ENCODE measurements around the gene NF1. TPM values are rescaled to one million over a fixed set of nuclear protein-coding genes. Genes with fewer than 3 reads are reported as not detected.
"Not testable (repeated sequence)": the region's sequence is repeated elsewhere in the genome, so short reads cannot be mapped to it uniquely, and the experiment has no call there.

The NF1 gene
- polyA plus RNA-seq, 2 donors, result 3.4 to 4.4 TPM

GRCh38 chr17:31339906-31340661 is 245.3 kb downstream of the NF1 start:
- no peak overlapping the region for H3K4me3 ChIP-seq (ENCODE audit: low read depth in 1 of 2, low read length in 2 of 2)
- H3K27ac ChIP-seq (ENCODE audit: low read depth in 2 of 2, low read length in 1 of 2), result no peak overlapping the region
- WGBS, 2 donors, result 69 to 77% methylated on average over 6 of the region's 6 CpGs
- H3K9me3 ChIP-seq (ENCODE audit: control insufficient read depth in 2 of 2, insufficient read depth in 1 of 2, low read depth in 1 of 2, low read length in 1 of 2), result no peaks in the 10 kb centered on the region
- no peaks in the 10 kb centered on the region for H3K4me1 ChIP-seq (ENCODE audit: control insufficient read depth in 2 of 2, insufficient read depth in 2 of 2, low read length in 1 of 2)
- H3K27me3 ChIP-seq (ENCODE audit: control insufficient read depth in 1 of 2, insufficient read depth in 2 of 2, low read length in 2 of 2), result no peaks in the 10 kb centered on the region
- peaks cover 0 to 2% of the 10 kb centered on the region in 2 donors for H3K36me3 ChIP-seq (ENCODE audit: control insufficient read depth in 2 of 2, insufficient read depth in 2 of 2, low read length in 1 of 2)

GRCh38 chr17:31345191-31345747 is 250.5 kb downstream of the NF1 start:
- H3K4me3 ChIP-seq (ENCODE audit: low read depth in 1 of 2, low read length in 2 of 2); H3K9me3 ChIP-seq (ENCODE audit: control insufficient read depth in 2 of 2, insufficient read depth in 1 of 2, low read depth in 1 of 2, low read length in 1 of 2); H3K27ac ChIP-seq (ENCODE audit: low read depth in 2 of 2, low read length in 1 of 2); H3K27me3 ChIP-seq (ENCODE audit: control insufficient read depth in 1 of 2, insufficient read depth in 2 of 2, low read length in 2 of 2); H3K36me3 ChIP-seq (ENCODE audit: control insufficient read depth in 2 of 2, insufficient read depth in 2 of 2, low read length in 1 of 2); H3K4me1 ChIP-seq (ENCODE audit: control insufficient read depth in 2 of 2, insufficient read depth in 2 of 2, low read length in 1 of 2): not testable (repeated sequence)
- WGBS, 2 donors, result 88 to 96% methylated on average over 14 to 19 of the region's 34 CpGs

GRCh38 chr17:31349454-31349853 is 254.7 kb downstream of the NF1 start:
- Histone ChIP-seq H3K27ac (ENCODE audit: low read depth in 2 of 2, low read length in 1 of 2) (no peak overlapping the region), H3K9me3 (ENCODE audit: control insufficient read depth in 2 of 2, insufficient read depth in 1 of 2, low read depth in 1 of 2, low read length in 1 of 2) (no peaks in the 10 kb centered on the region), H3K4me1 (ENCODE audit: control insufficient read depth in 2 of 2, insufficient read depth in 2 of 2, low read length in 1 of 2) (no peaks in the 10 kb centered on the region), H3K36me3 (ENCODE audit: control insufficient read depth in 2 of 2, insufficient read depth in 2 of 2, low read length in 1 of 2) (no peaks in the 10 kb centered on the region), H3K4me3 (ENCODE audit: low read depth in 1 of 2, low read length in 2 of 2) (no peak overlapping the region), H3K27me3 (ENCODE audit: control insufficient read depth in 1 of 2, insufficient read depth in 2 of 2, low read length in 2 of 2) (no peaks in the 10 kb centered on the region)

GRCh38 chr17:31355935-31356334 is 261.2 kb downstream of the NF1 start:
- 60 to 62% methylated on average over 1 of the region's 1 CpG for WGBS, 2 donors
- H3K36me3 ChIP-seq (ENCODE audit: control insufficient read depth in 2 of 2, insufficient read depth in 2 of 2, low read length in 1 of 2), result peaks cover 0 to 2% of the 10 kb centered on the region in 2 donors
- no peaks in the 10 kb centered on the region for H3K4me1 ChIP-seq (ENCODE audit: control insufficient read depth in 2 of 2, insufficient read depth in 2 of 2, low read length in 1 of 2)
- no peak overlapping the region for H3K4me3 ChIP-seq (ENCODE audit: low read depth in 1 of 2, low read length in 2 of 2)
- no peak overlapping the region for H3K27ac ChIP-seq (ENCODE audit: low read depth in 2 of 2, low read length in 1 of 2)
- H3K9me3 ChIP-seq (ENCODE audit: control insufficient read depth in 2 of 2, insufficient read depth in 1 of 2, low read depth in 1 of 2, low read length in 1 of 2), result no peaks in the 10 kb centered on the region
- no peaks in the 10 kb centered on the region for H3K27me3 ChIP-seq (ENCODE audit: control insufficient read depth in 1 of 2, insufficient read depth in 2 of 2, low read length in 2 of 2)

GRCh38 chr17:31357091-31357490 is 262.3 kb downstream of the NF1 start:
- no peaks in the 10 kb centered on the region for H3K27me3 ChIP-seq (ENCODE audit: control insufficient read depth in 1 of 2, insufficient read depth in 2 of 2, low read length in 2 of 2)
- H3K27ac ChIP-seq (ENCODE audit: low read depth in 2 of 2, low read length in 1 of 2), result no peak overlapping the region
- peaks cover 0 to 2% of the 10 kb centered on the region in 2 donors for H3K36me3 ChIP-seq (ENCODE audit: control insufficient read depth in 2 of 2, insufficient read depth in 2 of 2, low read length in 1 of 2)
- no peaks in the 10 kb centered on the region for H3K9me3 ChIP-seq (ENCODE audit: control insufficient read depth in 2 of 2, insufficient read depth in 1 of 2, low read depth in 1 of 2, low read length in 1 of 2)
- no peaks in the 10 kb centered on the region for H3K4me1 ChIP-seq (ENCODE audit: control insufficient read depth in 2 of 2, insufficient read depth in 2 of 2, low read length in 1 of 2)
- H3K4me3 ChIP-seq (ENCODE audit: low read depth in 1 of 2, low read length in 2 of 2), result no peak overlapping the region
- 73 to 76% methylated on average over 2 of the region's 2 CpGs for WGBS, 2 donors

GRCh38 chr17:31357839-31358394 is 263.1 kb downstream of the NF1 start:
- peaks cover 0 to 2% of the 10 kb centered on the region in 2 donors for H3K36me3 ChIP-seq (ENCODE audit: control insufficient read depth in 2 of 2, insufficient read depth in 2 of 2, low read length in 1 of 2)

GRCh38 chr17:31364012-31364411 is 269.2 kb downstream of the NF1 start:
- Histone ChIP-seq H3K4me1 (ENCODE audit: control insufficient read depth in 2 of 2, insufficient read depth in 2 of 2, low read length in 1 of 2) (no peaks in the 10 kb centered on the region), H3K36me3 (ENCODE audit: control insufficient read depth in 2 of 2, insufficient read depth in 2 of 2, low read length in 1 of 2) (peaks cover 2 to 4% of the 10 kb centered on the region in 2 donors)
- WGBS, 2 donors, result 96 to 97% methylated on average over 6 of the region's 6 CpGs

More at GRCh38 chr17:31357839-31358394, 263.1 kb downstream of the NF1 start:
- WGBS, 2 donors, result 80 to 81% methylated on average over 3 of the region's 3 CpGs
- Histone ChIP-seq H3K27me3 (ENCODE audit: control insufficient read depth in 1 of 2, insufficient read depth in 2 of 2, low read length in 2 of 2) (no peaks in the 10 kb centered on the region), H3K4me1 (ENCODE audit: control insufficient read depth in 2 of 2, insufficient read depth in 2 of 2, low read length in 1 of 2) (no peaks in the 10 kb centered on the region), H3K27ac (ENCODE audit: low read depth in 2 of 2, low read length in 1 of 2) (no peak overlapping the region), H3K4me3 (ENCODE audit: low read depth in 1 of 2, low read length in 2 of 2) (no peak overlapping the region), H3K9me3 (ENCODE audit: control insufficient read depth in 2 of 2, insufficient read depth in 1 of 2, low read depth in 1 of 2, low read length in 1 of 2) (no peaks in the 10 kb centered on the region)

GRCh38 chr17:31366088-31366487 is 271.3 kb downstream of the NF1 start:
- 97 to 98% methylated on average over 4 of the region's 4 CpGs for WGBS, 2 donors
- Histone ChIP-seq H3K27ac (ENCODE audit: low read depth in 2 of 2, low read length in 1 of 2) (no peak overlapping the region), H3K27me3 (ENCODE audit: control insufficient read depth in 1 of 2, insufficient read depth in 2 of 2, low read length in 2 of 2) (no peaks in the 10 kb centered on the region), H3K4me3 (ENCODE audit: low read depth in 1 of 2, low read length in 2 of 2) (no peak overlapping the region), H3K9me3 (ENCODE audit: control insufficient read depth in 2 of 2, insufficient read depth in 1 of 2, low read depth in 1 of 2, low read length in 1 of 2) (no peaks in the 10 kb centered on the region), H3K36me3 (ENCODE audit: control insufficient read depth in 2 of 2, insufficient read depth in 2 of 2, low read length in 1 of 2) (peaks cover 2% of the 10 kb centered on the region in 2 donors), H3K4me1 (ENCODE audit: control insufficient read depth in 2 of 2, insufficient read depth in 2 of 2, low read length in 1 of 2) (no peaks in the 10 kb centered on the region)

More at GRCh38 chr17:31364012-31364411, 269.2 kb downstream of the NF1 start:
- Histone ChIP-seq H3K27me3 (ENCODE audit: control insufficient read depth in 1 of 2, insufficient read depth in 2 of 2, low read length in 2 of 2) (no peaks in the 10 kb centered on the region), H3K27ac (ENCODE audit: low read depth in 2 of 2, low read length in 1 of 2) (no peak overlapping the region), H3K9me3 (ENCODE audit: control insufficient read depth in 2 of 2, insufficient read depth in 1 of 2, low read depth in 1 of 2, low read length in 1 of 2) (no peaks in the 10 kb centered on the region), H3K4me3 (ENCODE audit: low read depth in 1 of 2, low read length in 2 of 2) (no peak overlapping the region)

GRCh38 chr17:31369266-31369665 is 274.5 kb downstream of the NF1 start:
- no peaks in the 10 kb centered on the region for H3K4me1 ChIP-seq (ENCODE audit: control insufficient read depth in 2 of 2, insufficient read depth in 2 of 2, low read length in 1 of 2)
- H3K9me3 ChIP-seq (ENCODE audit: control insufficient read depth in 2 of 2, insufficient read depth in 1 of 2, low read depth in 1 of 2, low read length in 1 of 2), result no peaks in the 10 kb centered on the region
- no peak overlapping the region for H3K4me3 ChIP-seq (ENCODE audit: low read depth in 1 of 2, low read length in 2 of 2)
- no peaks in the 10 kb centered on the region for H3K27me3 ChIP-seq (ENCODE audit: control insufficient read depth in 1 of 2, insufficient read depth in 2 of 2, low read length in 2 of 2)
- H3K27ac ChIP-seq (ENCODE audit: low read depth in 2 of 2, low read length in 1 of 2), result no peak overlapping the region
- peaks cover 2% of the 10 kb centered on the region in 2 donors for H3K36me3 ChIP-seq (ENCODE audit: control insufficient read depth in 2 of 2, insufficient read depth in 2 of 2, low read length in 1 of 2)
